Measurements from ENCODE around the gene OR10S1.
"Not testable (repeated sequence)": the region's sequence is repeated elsewhere in the genome, so short reads cannot be mapped to it uniquely, and the experiment has no call there.

OR10S1 gene

GRCh38 chr11:123977731-123978347, at the start of gene OR10S1:
OR10S1 (minus strand) TSS chr11:123977781; CDS start chr11:123977664, 117 bp downstream.
- DNase-seq (ENCODE audit: low read depth) = no peak

GRCh38 chr11:124026498-124026897, 48.9 kb upstream of the OR10S1 start, which contains the start of gene OR10G8:
OR10G8 (plus strand) TSS chr11:124026798; CDS start chr11:124029623, 2,825 bp downstream.
- DNase-seq (ENCODE audit: low read depth) = no peak

GRCh38 chr11:124015837-124016236, 38.3 kb upstream of the OR10S1 start:
- DNase-seq (ENCODE audit: low read depth) = not testable (repeated sequence)

- no peak for DNase-seq (ENCODE audit: low read depth)
These were observed 35.1 kb upstream of the OR10S1 start, which contains the start of gene OR10G4 for GRCh38 chr11:124012697-124013096. OR10G4 (plus strand) TSS chr11:124012997; CDS start chr11:124015575, 2,578 bp downstream.

GRCh38 chr11:123995119-123995518, 17.5 kb upstream of the OR10S1 start, which contains the start of gene OR10G6:
OR10G6 (minus strand) TSS chr11:123995161; CDS start chr11:123995161, 0 bp downstream.
- DNase-seq (ENCODE audit: low read depth) = no peak

GRCh38 chr11:123979311-123979710, 1.7 kb upstream of the OR10S1 start:
- no peak for DNase-seq (ENCODE audit: low read depth)

- DNase-seq (ENCODE audit: low read depth) = no peak
These were observed 616 bp downstream of the OR10S1 start for GRCh38 chr11:123976770-123977560.

- peak; percentile 76 for DNase-seq (ENCODE audit: low read depth)
These were observed 3.8 kb downstream of the OR10S1 start for GRCh38 chr11:123973816-123974215.

- no peak for DNase-seq (ENCODE audit: low read depth)
These were observed 20.8 kb downstream of the OR10S1 start for GRCh38 chr11:123956752-123957151.

- DNase-seq (ENCODE audit: low read depth) = no peak
These were observed 32.4 kb downstream of the OR10S1 start for GRCh38 chr11:123945132-123945531.

GRCh38 chr11:123943738-123944137, 33.8 kb downstream of the OR10S1 start, which contains the start of gene OR6T1:
OR6T1 (minus strand) TSS chr11:123943838; CDS start chr11:123943838, 0 bp downstream.
- DNase-seq (ENCODE audit: low read depth) = no peak

GRCh38 chr11:123942413-123942812, 35.2 kb downstream of the OR10S1 start:
- DNase-seq (ENCODE audit: low read depth) = no peak

- no peak for DNase-seq (ENCODE audit: low read depth)
These were observed 38.3 kb downstream of the OR10S1 start, which contains the start of gene OR4D5 for GRCh38 chr11:123939317-123939716. OR4D5 (plus strand) TSS chr11:123939617; CDS start chr11:123939617, 0 bp downstream.
